ENCODE results near the gene LPO. TPM values are rescaled to one million over a fixed set of nuclear protein-coding genes. Genes with fewer than 3 reads are reported as not detected.

LPO gene
- total and polyA plus RNA-seq, 9 of the 15 experiments (the other 6 are each of a cell fraction or from before 2014, with no cell fraction given): 0.07 to 0.11 TPM; not detected in 7

- 83% methylated on average over 4 of the region's 5 CpGs for WGBS (ENCODE audit: insufficient coverage, low coverage, missing lambda C conversion rate)
- Histone ChIP-seq H3K9ac (ENCODE audit: insufficient read depth in 1 of 2, low read depth in 2 of 2, low read length in 2 of 2) (no peak overlapping the region), H3K4me3 (no peak overlapping the region), H3K79me2 (ENCODE audit: control insufficient read depth, insufficient read depth, low read length) (no peaks in the 10 kb centered on the region), H2AFZ (ENCODE audit: low read depth, low read length) (no peak overlapping the region), H3K27me3 (ENCODE audit: control insufficient read depth in 2 of 2, insufficient read depth in 2 of 2, low read length in 2 of 2) (no peaks in the 10 kb centered on the region), H3K36me3 (ENCODE audit: control insufficient read depth, insufficient read depth, low read length) (peaks cover 52% of the 10 kb centered on the region; the same call in 2 of the 3 replicates), H3K4me2 (ENCODE audit: insufficient read depth, low read length) (no peak overlapping the region), H3K9me1 (ENCODE audit: control insufficient read depth, insufficient read depth, low read length) (no peaks in the 10 kb centered on the region), H3K27ac (ENCODE audit: extremely low read depth, low read depth, low read length) (no peak overlapping the region), H4K20me1 (replicated peaks; ENCODE audit: control insufficient read depth, insufficient read depth, low read length) (no peaks in the 10 kb centered on the region), H3K9me3 (replicated peaks; ENCODE audit: control insufficient read depth, insufficient read depth, low read depth, low read length) (no peaks in the 10 kb centered on the region), H3K4me1 (replicated peaks in 1 of 2; ENCODE audit: control insufficient read depth in 2 of 2, insufficient read depth in 2 of 2, low read length in 2 of 2) (no peaks in the 10 kb centered on the region)
- BruUV-seq (replicated peaks): no TSS peak
- intact Hi-C loops (cut with micrococcal nuclease) (no loop called here), in situ Hi-C loops (cut with MboI) (no loop called here)
- POLR2A ChIA-PET: no interaction called here
- ATAC-seq (no peak), DNase-seq (ENCODE audit: extremely low read depth in 1 of 4, low spot score in 3 of 4) (no peak), FAIRE-seq (no peak)
- TF ChIP-seq GATAD2A (IDR thresholded peaks at IDR 0.05): no peak
- TF ChIP-seq MLLT1 (IDR thresholded peaks at IDR 0.05): no peak
- TF ChIP-seq GATA2 (CRISPR knock-in tag; IDR thresholded peaks at IDR 0.05): no peak
- no peak for TF ChIP-seq SNRNP70 (optimal IDR thresholded peaks at IDR 0.05; ENCODE audit: low read depth, low read length)
- no peak for TF ChIP-seq TCF15 (CRISPR knock-in tag; IDR thresholded peaks at IDR 0.05)
- no peak for TF ChIP-seq CBX3 (IDR thresholded peaks at IDR 0.05; ENCODE audit: borderline replicate concordance in 1 of 2, low read length in 2 of 2)
- TF ChIP-seq ZBTB9 (CRISPR knock-in tag; IDR thresholded peaks at IDR 0.05): no peak
- no peak for TF ChIP-seq ZNF76 (CRISPR knock-in tag; IDR thresholded peaks at IDR 0.05; ENCODE audit: borderline replicate concordance)
- TF ChIP-seq ZNF512 (tag; IDR thresholded peaks at IDR 0.05): no peak
- TF ChIP-seq NEUROD1 (IDR thresholded peaks at IDR 0.05; ENCODE audit: borderline replicate concordance, low read depth, low read length, partially characterized antibody): no peak
- CTCF ChIA-PET (ENCODE audit: low intra/inter-chr PET ratio): no interaction called here
Measured at GRCh38 chr17:58208344-58208743, 30.0 kb upstream of the LPO start.

Measured in K562 (cell line).